ENCODE measurements around the gene KIAA0513.

DNA sequence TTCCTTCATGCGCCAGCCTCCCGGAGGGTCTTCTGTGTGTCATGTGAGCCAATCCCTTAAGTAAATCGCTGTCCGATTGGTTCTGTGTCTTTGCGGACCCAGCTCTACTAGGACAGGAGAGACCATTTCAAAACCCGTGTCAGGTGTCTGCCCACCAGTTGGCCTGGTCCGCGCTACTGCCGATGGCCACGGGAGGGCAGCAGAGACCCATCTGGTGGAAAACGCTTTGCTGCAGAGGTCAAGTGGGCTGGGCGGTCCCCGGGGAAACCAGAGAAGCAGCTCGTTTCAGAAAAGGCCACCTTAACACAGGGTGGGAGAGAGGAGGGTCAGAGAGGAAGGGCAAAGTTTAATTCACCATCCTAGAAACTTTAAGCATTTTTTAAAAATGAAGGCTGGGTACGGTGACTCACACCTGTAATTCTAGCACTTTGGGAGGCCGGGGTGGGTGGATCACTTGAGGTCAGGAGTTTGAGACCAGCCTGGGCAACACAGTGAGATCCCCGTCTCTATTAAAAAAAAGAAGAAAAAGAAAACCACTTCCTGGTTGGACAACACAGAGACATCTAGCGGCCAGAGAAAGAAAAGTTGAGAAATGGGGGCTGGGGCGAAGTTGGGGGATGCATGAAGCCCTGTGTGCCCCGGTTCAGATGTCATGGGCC lies 87.4 kb downstream of the KIAA0513 start:
- TF ChIP-seq, protein P1, sequence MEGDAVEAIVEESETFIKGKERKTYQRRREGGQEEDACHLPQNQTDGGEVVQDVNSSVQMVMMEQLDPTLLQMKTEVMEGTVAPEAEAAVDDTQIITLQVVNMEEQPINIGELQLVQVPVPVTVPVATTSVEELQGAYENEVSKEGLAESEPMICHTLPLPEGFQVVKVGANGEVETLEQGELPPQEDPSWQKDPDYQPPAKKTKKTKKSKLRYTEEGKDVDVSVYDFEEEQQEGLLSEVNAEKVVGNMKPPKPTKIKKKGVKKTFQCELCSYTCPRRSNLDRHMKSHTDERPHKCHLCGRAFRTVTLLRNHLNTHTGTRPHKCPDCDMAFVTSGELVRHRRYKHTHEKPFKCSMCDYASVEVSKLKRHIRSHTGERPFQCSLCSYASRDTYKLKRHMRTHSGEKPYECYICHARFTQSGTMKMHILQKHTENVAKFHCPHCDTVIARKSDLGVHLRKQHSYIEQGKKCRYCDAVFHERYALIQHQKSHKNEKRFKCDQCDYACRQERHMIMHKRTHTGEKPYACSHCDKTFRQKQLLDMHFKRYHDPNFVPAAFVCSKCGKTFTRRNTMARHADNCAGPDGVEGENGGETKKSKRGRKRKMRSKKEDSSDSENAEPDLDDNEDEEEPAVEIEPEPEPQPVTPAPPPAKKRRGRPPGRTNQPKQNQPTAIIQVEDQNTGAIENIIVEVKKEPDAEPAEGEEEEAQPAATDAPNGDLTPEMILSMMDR (IDR thresholded peaks at IDR 0.05) = peak; percentile 93
- TF ChIP-seq POLR2AphosphoS5 (IDR thresholded peaks at IDR 0.05; ENCODE audit: low read depth, low read length) (no peak), TCF7L2 (IDR thresholded peaks at IDR 0.05; ENCODE audit: low read depth, low read length) (no peak)
